ENCODE results near the gene LY6G5B.

The LY6G5B gene

DNA sequence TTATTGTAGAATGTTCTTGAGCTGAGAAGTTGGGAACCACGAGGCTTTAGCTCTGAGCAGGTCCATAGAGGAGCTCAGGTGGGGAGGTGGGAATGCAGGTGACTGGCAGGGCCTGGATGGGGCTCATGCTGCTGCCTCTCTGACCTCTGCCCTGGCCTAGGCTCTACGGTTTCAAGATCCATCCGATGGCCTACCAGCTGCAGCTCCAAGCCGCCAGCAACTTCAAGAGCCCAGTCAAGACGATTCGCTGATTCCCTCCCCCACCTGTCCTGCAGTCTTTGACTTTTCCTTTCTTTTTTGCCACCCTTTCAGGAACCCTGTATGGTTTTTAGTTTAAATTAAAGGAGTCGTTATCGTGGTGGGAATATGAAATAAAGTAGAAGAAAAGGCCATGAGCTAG is at the start of gene LY6G5B:
TSS of gene LY6G5B (plus strand) at position 301 of the 400 bp plus-strand sequence. CDS start 975 bp downstream, outside the sequence.
- in situ Hi-C loops (cut with MboI; ENCODE audit: low sequenced_read_pairs), result no loop called here

DNA sequence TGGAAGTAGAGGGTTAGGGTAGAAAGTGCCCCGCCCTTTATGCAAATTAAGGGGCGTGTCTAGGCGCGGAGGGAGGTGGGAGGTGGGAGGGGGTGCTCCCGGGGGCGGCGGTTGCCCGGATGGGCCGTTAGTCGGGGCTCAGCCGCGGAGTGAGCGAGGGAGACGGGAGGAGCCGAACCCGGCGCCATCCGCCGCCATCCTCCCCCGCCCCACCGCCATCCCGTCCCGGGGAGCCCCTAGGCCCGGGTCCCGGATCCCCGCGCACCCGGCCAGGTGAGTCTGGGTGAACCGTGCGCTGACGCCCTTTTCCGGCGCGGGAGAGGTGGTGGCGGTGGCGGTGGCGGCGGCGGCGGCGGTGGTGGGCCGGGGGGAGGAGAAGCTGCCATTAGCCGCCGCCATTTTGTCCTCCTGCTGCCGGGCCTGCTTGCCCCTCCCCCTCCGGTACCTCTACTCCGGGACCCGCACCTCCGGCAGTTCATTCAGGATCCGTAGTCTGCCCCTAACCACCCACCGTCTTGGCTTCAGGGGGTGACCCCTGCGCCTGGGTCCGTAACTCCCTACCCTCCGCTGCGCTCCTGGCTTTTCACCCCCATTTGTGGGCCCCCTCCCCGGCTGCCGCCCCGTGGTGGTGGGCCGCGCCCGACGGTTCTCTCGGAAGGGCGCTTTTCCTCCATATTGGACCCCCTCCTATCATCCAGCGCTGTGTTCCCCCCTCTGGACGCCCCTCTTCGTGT is 49.0 kb upstream of the LY6G5B start, which contains the start of gene PRRC2A:
TSS of gene PRRC2A (plus strand) at position 130 of the 734 bp plus-strand sequence. CDS start 2,075 bp downstream, outside the sequence.
- in situ Hi-C loops (cut with MboI; ENCODE audit: low sequenced_read_pairs), result no loop called here

DNA sequence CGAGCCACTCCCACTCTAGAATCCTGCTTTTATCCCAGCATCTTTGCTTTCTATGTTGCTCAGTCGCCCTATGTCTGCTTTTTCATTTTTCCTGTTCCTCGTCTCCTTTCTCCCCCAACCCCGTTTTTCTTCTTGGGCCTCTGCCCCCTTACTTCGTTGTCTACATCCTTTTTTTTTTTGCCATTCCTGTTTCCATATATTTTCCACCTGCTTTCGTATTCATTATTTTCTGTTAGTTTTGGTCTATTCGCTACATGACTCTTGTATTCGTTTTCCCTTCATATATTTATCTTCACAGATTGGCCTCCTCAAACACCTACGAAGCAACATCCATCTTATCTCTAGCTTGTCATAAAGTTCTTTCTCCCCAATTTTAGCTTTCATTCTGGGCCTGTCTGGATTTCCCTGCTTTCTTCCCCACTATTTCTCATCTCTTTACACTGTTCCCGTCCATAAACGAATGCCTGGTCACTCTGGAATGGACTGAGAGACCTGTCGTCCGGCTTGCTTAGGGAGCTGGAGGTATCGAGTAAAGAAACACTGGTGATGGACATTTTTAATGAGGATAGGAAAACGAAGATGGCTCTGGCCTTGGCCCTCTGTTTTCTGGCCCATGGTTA is 48.3 kb upstream of the LY6G5B start:
- in situ Hi-C loops (cut with MboI; ENCODE audit: low sequenced_read_pairs), result no loop called here

GRCh38 chr6:31621991-31622390 is 47.8 kb upstream of the LY6G5B start:
- in situ Hi-C loops (cut with MboI; ENCODE audit: low sequenced_read_pairs), result no loop called here

GRCh38 chr6:31622684-31623091 is 47.1 kb upstream of the LY6G5B start:
- in situ Hi-C loops (cut with MboI; ENCODE audit: low sequenced_read_pairs), result no loop called here

- in situ Hi-C loops (cut with MboI; ENCODE audit: low sequenced_read_pairs), result no loop called here
Observed at GRCh38 chr6:31624070-31624469, 45.7 kb upstream of the LY6G5B start.

DNA sequence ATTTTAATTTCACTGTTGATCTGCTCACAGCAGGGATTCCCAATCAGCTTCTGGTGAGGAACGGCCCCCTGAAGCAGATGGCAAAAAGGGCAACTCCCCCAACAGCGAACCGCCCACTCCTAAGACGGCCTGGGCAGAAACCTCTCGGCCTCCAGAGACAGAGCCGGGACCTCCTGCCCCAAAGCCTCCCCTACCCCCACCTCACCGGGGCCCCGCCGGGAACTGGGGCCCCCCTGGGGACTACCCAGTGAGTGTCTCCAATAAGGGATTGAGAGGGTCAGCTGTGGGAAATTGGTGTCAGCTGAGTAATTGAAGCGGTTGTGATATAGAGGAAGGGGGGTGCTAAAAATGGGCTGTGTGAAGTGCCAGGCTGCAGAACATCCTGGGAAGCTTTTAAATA is 42.8 kb upstream of the LY6G5B start:
- in situ Hi-C loops (cut with MboI; ENCODE audit: low sequenced_read_pairs), result no loop called here

GRCh38 chr6:31627690-31628287 is 42.0 kb upstream of the LY6G5B start:
- in situ Hi-C loops (cut with MboI; ENCODE audit: low sequenced_read_pairs), result no loop called here

DNA sequence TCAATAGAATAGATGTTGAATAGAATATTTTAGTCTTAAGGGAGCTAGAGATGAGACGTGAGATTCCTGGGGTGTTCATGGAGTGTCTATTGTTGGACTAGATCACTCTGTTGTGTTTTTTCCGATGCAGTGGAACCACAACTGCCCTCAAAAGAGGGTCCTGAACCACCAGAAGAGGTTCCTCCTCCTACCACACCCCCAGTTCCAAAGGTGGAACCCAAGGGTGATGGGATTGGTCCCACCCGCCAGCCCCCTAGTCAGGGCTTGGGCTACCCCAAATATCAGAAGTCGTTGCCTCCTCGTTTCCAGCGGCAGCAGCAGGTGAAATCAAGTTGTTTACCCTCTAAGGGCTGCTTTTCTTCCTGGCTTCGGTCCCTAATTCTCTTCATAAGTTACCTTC is 40.8 kb upstream of the LY6G5B start:
- in situ Hi-C loops (cut with MboI; ENCODE audit: low sequenced_read_pairs), result no loop called here

GRCh38 chr6:31630177-31630934 is 39.4 kb upstream of the LY6G5B start:
- in situ Hi-C loops (cut with MboI; ENCODE audit: low sequenced_read_pairs), result no loop called here

DNA sequence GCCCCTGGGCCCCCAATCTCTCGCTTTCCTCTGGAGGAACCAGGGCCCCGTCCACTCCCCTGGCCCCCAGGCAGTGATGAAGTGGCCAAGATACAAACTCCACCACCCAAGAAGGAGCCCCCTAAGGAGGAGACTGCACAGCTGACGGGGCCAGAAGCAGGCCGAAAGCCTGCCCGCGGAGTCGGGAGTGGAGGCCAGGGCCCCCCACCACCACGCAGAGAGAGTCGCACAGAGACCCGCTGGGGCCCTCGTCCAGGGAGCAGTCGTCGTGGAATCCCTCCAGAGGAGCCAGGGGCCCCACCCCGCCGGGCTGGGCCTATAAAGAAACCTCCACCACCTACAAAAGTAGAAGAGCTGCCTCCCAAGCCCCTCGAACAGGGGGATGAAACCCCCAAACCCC is 38.6 kb upstream of the LY6G5B start:
- in situ Hi-C loops (cut with MboI; ENCODE audit: low sequenced_read_pairs), result no loop called here

DNA sequence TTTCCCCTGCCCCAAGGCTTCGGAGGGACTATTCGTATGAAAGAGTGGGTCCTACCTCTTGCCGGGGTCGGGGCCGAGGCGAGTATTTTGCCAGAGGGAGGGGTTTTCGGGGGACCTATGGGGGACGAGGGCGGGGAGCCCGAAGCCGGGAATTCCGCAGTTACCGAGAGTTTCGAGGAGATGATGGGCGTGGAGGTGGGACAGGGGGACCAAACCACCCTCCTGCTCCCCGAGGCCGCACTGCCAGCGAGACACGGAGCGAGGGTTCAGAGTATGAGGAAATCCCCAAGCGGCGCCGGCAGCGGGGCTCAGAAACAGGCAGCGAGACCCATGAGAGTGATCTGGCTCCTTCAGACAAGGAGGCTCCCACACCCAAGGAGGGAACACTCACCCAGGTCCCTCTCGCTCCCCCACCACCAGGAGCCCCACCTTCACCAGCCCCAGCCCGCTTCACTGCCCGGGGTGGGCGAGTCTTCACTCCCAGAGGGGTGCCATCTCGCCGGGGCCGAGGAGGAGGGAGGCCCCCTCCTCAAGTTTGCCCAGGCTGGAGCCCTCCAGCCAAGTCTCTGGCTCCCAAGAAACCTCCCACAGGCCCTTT is 38.0 kb upstream of the LY6G5B start:
- in situ Hi-C loops (cut with MboI; ENCODE audit: low sequenced_read_pairs), result no loop called here

DNA sequence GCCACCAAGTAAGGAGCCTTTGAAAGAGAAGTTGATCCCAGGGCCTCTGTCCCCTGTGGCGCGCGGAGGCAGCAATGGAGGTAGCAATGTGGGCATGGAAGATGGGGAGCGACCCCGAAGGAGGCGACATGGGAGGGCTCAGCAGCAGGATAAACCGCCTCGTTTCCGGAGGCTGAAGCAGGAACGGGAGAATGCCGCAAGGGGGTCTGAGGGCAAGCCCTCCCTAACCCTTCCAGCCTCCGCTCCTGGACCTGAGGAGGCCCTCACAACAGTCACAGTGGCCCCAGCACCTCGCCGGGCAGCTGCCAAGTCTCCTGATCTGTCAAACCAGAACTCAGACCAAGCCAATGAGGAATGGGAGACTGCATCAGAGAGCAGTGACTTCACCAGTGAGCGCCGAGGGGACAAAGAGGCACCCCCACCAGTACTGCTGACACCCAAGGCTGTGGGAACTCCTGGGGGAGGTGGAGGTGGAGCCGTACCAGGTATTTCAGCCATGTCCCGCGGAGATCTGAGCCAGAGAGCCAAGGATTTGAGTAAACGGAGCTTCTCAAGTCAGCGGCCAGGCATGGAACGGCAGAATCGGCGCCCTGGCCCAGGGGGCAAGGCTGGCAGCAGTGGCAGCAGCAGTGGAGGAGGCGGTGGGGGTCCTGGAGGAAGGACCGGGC is 37.4 kb upstream of the LY6G5B start:
- in situ Hi-C loops (cut with MboI; ENCODE audit: low sequenced_read_pairs), result no loop called here

- in situ Hi-C loops (cut with MboI; ENCODE audit: low sequenced_read_pairs), result no loop called here
Observed at GRCh38 chr6:31633447-31633846, 36.3 kb upstream of the LY6G5B start.

DNA sequence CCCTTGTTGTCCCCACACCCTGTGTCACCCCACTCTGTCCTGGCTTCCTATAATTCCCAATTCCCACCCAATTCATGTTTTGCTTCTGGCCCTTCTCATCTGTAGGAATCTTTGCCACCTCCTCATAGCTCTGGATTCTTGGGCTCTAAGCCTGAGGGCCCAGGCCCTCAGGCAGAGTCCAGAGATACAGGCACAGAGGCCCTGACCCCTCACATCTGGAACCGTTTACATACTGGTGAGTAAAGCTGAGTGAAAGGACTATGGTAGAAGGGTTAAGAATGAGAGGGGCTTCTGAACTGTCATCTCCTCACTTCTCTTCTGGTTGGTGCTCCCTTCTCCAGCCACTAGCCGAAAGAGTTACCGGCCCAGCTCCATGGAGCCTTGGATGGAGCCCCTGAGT is 35.6 kb upstream of the LY6G5B start:
- in situ Hi-C loops (cut with MboI; ENCODE audit: low sequenced_read_pairs), result no loop called here

DNA sequence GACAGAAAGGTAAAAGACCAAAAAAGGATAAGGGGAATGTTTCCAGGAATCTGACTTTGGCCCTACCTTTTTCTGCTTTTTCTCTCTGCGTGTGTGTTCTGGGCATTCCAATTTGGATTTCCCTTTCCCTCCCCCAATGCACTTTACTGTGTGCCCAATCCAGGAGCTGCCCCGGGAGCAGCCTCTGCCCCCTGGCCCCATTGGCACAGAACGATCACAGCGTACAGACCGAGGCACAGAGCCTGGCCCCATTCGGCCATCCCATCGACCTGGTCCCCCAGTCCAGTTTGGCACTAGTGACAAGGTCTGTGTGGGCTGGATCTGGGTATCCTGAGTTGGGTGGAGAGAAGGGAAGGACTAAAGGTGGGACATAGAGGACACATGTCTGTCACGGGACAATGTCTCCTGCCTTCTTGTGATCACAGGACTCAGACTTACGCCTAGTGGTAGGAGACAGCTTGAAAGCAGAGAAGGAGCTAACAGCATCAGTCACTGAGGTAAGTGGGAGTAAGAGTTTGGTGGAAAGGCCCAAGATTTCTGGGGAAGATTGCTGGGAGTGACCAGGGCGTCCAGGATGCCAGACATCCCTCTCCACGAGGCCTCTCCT is 34.7 kb upstream of the LY6G5B start:
- in situ Hi-C loops (cut with MboI; ENCODE audit: low sequenced_read_pairs), result no loop called here

GRCh38 chr6:31636698-31637596 is 32.8 kb upstream of the LY6G5B start:
- in situ Hi-C loops (cut with MboI; ENCODE audit: low sequenced_read_pairs), result no loop called here

- in situ Hi-C loops (cut with MboI; ENCODE audit: low sequenced_read_pairs), result no loop called here
Observed at GRCh38 chr6:31639043-31639442, 30.7 kb upstream of the LY6G5B start.

DNA sequence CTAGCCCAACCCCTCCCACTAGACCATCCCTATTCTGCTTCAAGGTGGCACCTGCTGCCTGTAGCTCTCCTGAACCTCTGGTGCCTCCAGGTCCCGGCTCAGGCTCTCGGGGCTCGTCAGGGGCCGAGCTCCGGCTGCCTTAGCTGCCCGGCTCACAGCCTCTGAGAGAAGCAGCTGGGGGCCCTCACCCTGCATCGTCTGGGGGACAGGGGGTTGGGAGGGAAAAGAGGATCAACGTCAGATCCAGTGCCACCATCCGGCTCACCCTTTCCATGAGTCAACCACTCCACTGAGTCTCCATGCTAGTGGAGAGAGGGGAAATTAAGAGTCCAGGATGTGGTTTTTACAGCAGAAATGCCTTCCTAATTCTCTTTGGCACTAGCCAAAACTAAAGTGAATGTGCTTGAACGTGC is 30.3 kb upstream of the LY6G5B start:
- in situ Hi-C loops (cut with MboI; ENCODE audit: low sequenced_read_pairs), result no loop called here
